HL-60 (cell line): Measurements from ENCODE around the gene ARHGAP32.
A peak's percentile ranks its signal among the peaks of the same experiment; 100 is the strongest.

Source experiments
- DNase-seq, 2 experiments: peaks; one replicate each; pipeline ENCODE4 v3.0.0-alpha.2; 2010 to 2020; ENCODE audit warnings: low read depth in 1 of 2, low spot score in 1 of 2
- H3K27ac ChIP-seq: fragments of 250-450 bp; sonication (Bioruptor Pico); replicated peaks from 2 replicates; pipeline ENCODE4 v1.5.1; 2020; ENCODE audit warnings: mild to moderate bottlenecking, moderate library complexity
- H3K27me3 ChIP-seq: fragments of 250-450 bp; sonication (Bioruptor Pico); 2 replicates; pipeline ENCODE4 v1.5.1; 2021; ENCODE audit warnings: mild to moderate bottlenecking, moderate library complexity; ENCODE audit not compliant: insufficient read depth, poor library complexity, severe bottlenecking
- H3K4me3 ChIP-seq: replicated peaks from 2 replicates; pipeline ENCODE4 v1.5.1; 2011; ENCODE audit warnings: mild to moderate bottlenecking, control low read depth, low read length; ENCODE audit not compliant: insufficient read depth
- GABPA ChIP-seq: IDR thresholded peaks from 2 replicates; pipeline ENCODE4 v1.6.1; 2012; ENCODE audit warnings: low read depth
- POLR2AphosphoS5 ChIP-seq: IDR thresholded peaks from 2 replicates; pipeline ENCODE4 v1.6.1; 2012; ENCODE audit warnings: low read depth
- SPI1 ChIP-seq: IDR thresholded peaks from 2 replicates; pipeline ENCODE4 v1.6.1; 2012; ENCODE audit warnings: low read depth, mild to moderate bottlenecking, borderline replicate concordance
- TF ChIP-seq, protein P1 (sequence below): IDR thresholded peaks from one replicate; pipeline ENCODE4 v1.5.1; 2011; ENCODE audit warnings: low read length, control low read depth, inconsistent platforms; ENCODE audit not compliant: insufficient read depth
- TF ChIP-seq, protein P2 (sequence below): IDR thresholded peaks from 2 replicates; pipeline ENCODE4 v1.6.1; 2012; ENCODE audit warnings: low read depth; ENCODE audit not compliant: insufficient replicate concordance

ARHGAP32 gene

DNA sequence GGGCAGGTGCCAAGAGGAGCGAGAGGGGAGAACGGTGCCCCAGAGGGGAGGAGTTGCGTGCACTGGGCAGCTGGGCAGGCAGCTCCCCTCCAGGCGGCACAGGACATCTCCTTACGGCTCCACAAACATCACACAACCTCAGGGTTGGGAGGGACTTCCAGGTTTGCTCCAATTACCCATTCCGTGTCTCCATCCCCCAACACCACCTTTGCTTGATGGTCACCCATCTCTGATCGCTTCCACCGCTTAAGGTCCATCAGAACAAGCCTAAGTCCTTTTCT lies 235.0 kb downstream of the ARHGAP32 start:
- H3K27me3 ChIP-seq, result peaks cover 4% of the 10 kb centered on the region
- no peak overlapping the region for H3K27ac ChIP-seq
- no peak for DNase-seq
- TF ChIP-seq GABPA (no peak), SPI1 (no peak), POLR2AphosphoS5 (no peak)
- TF ChIP-seq, protein P1, sequence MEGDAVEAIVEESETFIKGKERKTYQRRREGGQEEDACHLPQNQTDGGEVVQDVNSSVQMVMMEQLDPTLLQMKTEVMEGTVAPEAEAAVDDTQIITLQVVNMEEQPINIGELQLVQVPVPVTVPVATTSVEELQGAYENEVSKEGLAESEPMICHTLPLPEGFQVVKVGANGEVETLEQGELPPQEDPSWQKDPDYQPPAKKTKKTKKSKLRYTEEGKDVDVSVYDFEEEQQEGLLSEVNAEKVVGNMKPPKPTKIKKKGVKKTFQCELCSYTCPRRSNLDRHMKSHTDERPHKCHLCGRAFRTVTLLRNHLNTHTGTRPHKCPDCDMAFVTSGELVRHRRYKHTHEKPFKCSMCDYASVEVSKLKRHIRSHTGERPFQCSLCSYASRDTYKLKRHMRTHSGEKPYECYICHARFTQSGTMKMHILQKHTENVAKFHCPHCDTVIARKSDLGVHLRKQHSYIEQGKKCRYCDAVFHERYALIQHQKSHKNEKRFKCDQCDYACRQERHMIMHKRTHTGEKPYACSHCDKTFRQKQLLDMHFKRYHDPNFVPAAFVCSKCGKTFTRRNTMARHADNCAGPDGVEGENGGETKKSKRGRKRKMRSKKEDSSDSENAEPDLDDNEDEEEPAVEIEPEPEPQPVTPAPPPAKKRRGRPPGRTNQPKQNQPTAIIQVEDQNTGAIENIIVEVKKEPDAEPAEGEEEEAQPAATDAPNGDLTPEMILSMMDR, result no peak
- TF ChIP-seq, protein P2, sequence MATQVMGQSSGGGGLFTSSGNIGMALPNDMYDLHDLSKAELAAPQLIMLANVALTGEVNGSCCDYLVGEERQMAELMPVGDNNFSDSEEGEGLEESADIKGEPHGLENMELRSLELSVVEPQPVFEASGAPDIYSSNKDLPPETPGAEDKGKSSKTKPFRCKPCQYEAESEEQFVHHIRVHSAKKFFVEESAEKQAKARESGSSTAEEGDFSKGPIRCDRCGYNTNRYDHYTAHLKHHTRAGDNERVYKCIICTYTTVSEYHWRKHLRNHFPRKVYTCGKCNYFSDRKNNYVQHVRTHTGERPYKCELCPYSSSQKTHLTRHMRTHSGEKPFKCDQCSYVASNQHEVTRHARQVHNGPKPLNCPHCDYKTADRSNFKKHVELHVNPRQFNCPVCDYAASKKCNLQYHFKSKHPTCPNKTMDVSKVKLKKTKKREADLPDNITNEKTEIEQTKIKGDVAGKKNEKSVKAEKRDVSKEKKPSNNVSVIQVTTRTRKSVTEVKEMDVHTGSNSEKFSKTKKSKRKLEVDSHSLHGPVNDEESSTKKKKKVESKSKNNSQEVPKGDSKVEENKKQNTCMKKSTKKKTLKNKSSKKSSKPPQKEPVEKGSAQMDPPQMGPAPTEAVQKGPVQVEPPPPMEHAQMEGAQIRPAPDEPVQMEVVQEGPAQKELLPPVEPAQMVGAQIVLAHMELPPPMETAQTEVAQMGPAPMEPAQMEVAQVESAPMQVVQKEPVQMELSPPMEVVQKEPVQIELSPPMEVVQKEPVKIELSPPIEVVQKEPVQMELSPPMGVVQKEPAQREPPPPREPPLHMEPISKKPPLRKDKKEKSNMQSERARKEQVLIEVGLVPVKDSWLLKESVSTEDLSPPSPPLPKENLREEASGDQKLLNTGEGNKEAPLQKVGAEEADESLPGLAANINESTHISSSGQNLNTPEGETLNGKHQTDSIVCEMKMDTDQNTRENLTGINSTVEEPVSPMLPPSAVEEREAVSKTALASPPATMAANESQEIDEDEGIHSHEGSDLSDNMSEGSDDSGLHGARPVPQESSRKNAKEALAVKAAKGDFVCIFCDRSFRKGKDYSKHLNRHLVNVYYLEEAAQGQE, result no peak
- no peak overlapping the region for H3K4me3 ChIP-seq

DNA sequence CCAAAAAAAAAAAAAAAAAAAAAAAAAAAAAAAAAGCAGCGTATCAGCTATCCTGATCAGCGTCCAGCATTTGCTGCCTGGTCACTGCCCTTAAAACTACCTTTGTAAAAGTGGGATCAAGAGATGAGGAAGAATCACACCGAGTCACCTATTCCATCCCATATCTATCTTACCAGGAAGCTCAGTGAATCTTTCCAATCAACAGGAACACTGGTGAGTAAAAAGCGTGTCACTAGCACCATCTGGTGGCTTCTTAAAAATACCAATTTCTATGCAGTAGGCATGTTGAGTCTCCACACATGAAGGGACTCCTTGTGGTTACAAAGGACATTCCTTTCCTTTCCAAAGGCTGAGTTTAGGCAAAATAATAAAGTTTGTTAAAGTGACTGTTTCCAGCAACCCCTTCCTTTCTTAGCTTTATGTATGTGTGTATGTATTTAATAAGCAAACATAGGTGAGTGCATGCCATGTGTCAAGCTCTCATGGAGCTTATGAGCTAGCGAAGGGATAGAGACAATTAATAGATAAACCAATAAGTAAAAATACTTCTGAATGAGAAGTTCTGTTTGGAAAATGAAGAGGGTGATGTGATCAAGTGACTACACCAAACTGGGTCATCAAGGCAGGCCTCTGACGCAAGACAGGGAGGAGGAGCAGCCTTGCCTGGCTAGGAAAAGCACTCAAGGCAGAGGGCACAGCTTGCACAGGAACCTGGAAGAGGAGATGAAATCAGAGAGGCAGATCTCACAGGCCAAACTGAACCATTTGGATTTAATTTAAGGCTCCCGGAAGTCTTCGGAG lies 235.5 kb downstream of the ARHGAP32 start:
- DNase-seq, result peak; percentile 14 to 18
- Histone ChIP-seq H3K27ac (no peak overlapping the region), H3K27me3 (peaks cover 9% of the 10 kb centered on the region), H3K4me3 (no peak overlapping the region)
- TF ChIP-seq, protein P1, result peak; percentile 29
- TF ChIP-seq, protein P2, result no peak
- TF ChIP-seq SPI1, result no peak
- TF ChIP-seq GABPA, result no peak
- TF ChIP-seq POLR2AphosphoS5, result no peak

DNA sequence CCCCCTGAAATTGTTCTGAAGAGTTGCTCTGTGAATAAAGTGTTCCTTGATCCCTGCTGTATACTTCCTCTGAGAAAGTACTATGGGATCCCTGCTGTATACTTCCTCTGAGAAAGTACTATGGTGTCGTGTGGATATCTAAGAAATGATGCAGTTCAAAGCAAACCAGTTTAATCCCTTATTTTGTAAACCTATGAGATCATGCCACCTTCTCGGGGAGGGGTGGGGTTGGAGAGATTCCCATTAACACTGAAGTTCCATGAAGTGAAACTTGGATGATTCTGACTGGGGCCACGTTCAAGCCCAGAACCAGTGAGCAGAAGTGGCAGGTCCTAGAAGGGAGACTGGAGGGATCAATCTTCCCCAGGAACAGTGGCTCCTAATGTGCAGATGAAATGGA lies 236.5 kb downstream of the ARHGAP32 start:
- Histone ChIP-seq H3K4me3 (no peak overlapping the region), H3K27me3 (peaks cover 10% of the 10 kb centered on the region), H3K27ac (no peak overlapping the region)
- DNase-seq, result no peak
- TF ChIP-seq, protein P2, result no peak
- TF ChIP-seq GABPA (no peak), SPI1 (no peak), POLR2AphosphoS5 (no peak)
- TF ChIP-seq, protein P1, result no peak
